DMS153 treated with DMSO at 0.1 percent for 48 hours (cell line): Measurements from ENCODE around the gene CNST.
"Not testable (repeated sequence)": the region's sequence is repeated elsewhere in the genome, so short reads cannot be mapped to it uniquely, and the experiment has no call there.

ENCODE experiments used
- DNase-seq: peaks from one replicate; lab custom pipeline; 2025; ENCODE audit not compliant: unreplicated experiment; lab: John Stamatoyannopoulos, UW

The CNST gene

GRCh38 chr1:246659594-246660140 lies 93.4 kb downstream of the CNST start:
- no peak for DNase-seq

- DNase-seq: no peak
Measured at GRCh38 chr1:246661451-246661850, 95.2 kb downstream of the CNST start.

- no peak for DNase-seq
Measured at GRCh38 chr1:246667773-246668172, 101.5 kb downstream of the CNST start.

GRCh38 chr1:246669659-246670058 lies 103.4 kb downstream of the CNST start:
- no peak for DNase-seq

GRCh38 chr1:246674049-246674448 lies 107.8 kb downstream of the CNST start:
- DNase-seq: no peak

- no peak for DNase-seq
Measured at GRCh38 chr1:246677842-246678241, 111.6 kb downstream of the CNST start.

GRCh38 chr1:246678816-246679793 lies 112.8 kb downstream of the CNST start:
- no peak for DNase-seq

GRCh38 chr1:246679794-246680177 lies 113.5 kb downstream of the CNST start:
- no peak for DNase-seq

GRCh38 chr1:246680190-246680589 lies 113.9 kb downstream of the CNST start:
- no peak for DNase-seq

- DNase-seq: no peak
Measured at GRCh38 chr1:246680696-246681130, 114.5 kb downstream of the CNST start.

- no peak for DNase-seq
Measured at GRCh38 chr1:246681900-246682895, 115.9 kb downstream of the CNST start.

- DNase-seq: no peak
Measured at GRCh38 chr1:246683521-246683920, 117.3 kb downstream of the CNST start.

GRCh38 chr1:246687002-246687401 lies 120.7 kb downstream of the CNST start:
- no peak for DNase-seq

- peak; percentile 90 for DNase-seq
Measured at GRCh38 chr1:246689409-246690008, 123.3 kb downstream of the CNST start.

GRCh38 chr1:246690100-246690499 lies 123.8 kb downstream of the CNST start:
- DNase-seq: no peak

GRCh38 chr1:246691622-246692495 lies 125.6 kb downstream of the CNST start:
- no peak for DNase-seq

- DNase-seq: not testable (repeated sequence)
Measured at GRCh38 chr1:246694213-246694895, 128.1 kb downstream of the CNST start.

- no peak for DNase-seq
Measured at GRCh38 chr1:246695136-246695535, 128.9 kb downstream of the CNST start.

GRCh38 chr1:246695666-246696065 lies 129.4 kb downstream of the CNST start:
- no peak for DNase-seq
